Measurements from ENCODE around the gene KCNAB2. TPM values are rescaled to one million over a fixed set of nuclear protein-coding genes. Genes with fewer than 3 reads are reported as not detected.

KCNAB2 gene
- total RNA-seq, 3 donors from 2014 or later = 6.9 to 19.8 (median 9.8) TPM

- Histone ChIP-seq H3K9me3 (no peaks in the 10 kb centered on the region), H3K36me3 (no peaks in the 10 kb centered on the region), H3K4me3 (no peak overlapping the region), H3K27ac (no peak overlapping the region), H3K27me3 (no peaks in the 10 kb centered on the region), H3K4me1 (no peaks in the 10 kb centered on the region)
- no peak for DNase-seq (ENCODE audit: low spot score in 2 of 2)
- TF ChIP-seq CTCF (IDR thresholded peaks at IDR 0.05) = no peak
- no peak for TF ChIP-seq POLR2AphosphoS5 (IDR thresholded peaks at IDR 0.05)
- no peak for TF ChIP-seq POLR2A (IDR thresholded peaks at IDR 0.05)
- intact Hi-C loops (cut with DNase I; ENCODE audit: low total_unique reads) = no loop called here
These were observed 7.1 kb upstream of the KCNAB2 start for GRCh38 chr1:6038603-6039002.

DNA sequence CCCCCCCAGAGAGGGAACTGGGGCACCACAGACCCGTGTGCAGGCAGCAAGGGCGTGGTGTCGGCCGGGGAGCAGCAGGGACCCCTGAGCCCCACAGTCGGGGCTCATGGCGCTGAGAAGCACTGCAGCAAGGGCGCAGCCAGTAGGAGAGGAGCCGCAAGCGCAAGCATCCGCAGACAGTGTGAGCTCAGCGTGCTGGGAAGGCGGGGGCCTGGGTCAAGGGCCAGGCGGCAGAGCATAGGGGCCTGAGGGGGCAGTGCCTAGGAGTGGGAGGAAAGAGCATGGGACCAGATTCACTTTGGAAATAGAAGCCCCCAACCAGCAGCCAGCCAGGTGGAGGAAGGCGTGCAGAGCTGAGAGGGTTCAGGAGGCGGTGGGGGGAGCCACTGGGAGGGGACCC lies 6.7 kb upstream of the KCNAB2 start:
- no peak for DNase-seq (ENCODE audit: low spot score in 2 of 2)
- H3K36me3 ChIP-seq = no peaks in the 10 kb centered on the region
- intact Hi-C loops (cut with DNase I; ENCODE audit: low total_unique reads) = no loop called here
- H3K9me3 ChIP-seq = no peaks in the 10 kb centered on the region
- no peak for TF ChIP-seq CTCF (IDR thresholded peaks at IDR 0.05)
- TF ChIP-seq POLR2AphosphoS5 (IDR thresholded peaks at IDR 0.05) = no peak
- no peak for TF ChIP-seq POLR2A (IDR thresholded peaks at IDR 0.05)
- no peak overlapping the region for H3K27ac ChIP-seq
- H3K4me1 ChIP-seq = no peaks in the 10 kb centered on the region
- no peak overlapping the region for H3K4me3 ChIP-seq
- no peaks in the 10 kb centered on the region for H3K27me3 ChIP-seq

DNA sequence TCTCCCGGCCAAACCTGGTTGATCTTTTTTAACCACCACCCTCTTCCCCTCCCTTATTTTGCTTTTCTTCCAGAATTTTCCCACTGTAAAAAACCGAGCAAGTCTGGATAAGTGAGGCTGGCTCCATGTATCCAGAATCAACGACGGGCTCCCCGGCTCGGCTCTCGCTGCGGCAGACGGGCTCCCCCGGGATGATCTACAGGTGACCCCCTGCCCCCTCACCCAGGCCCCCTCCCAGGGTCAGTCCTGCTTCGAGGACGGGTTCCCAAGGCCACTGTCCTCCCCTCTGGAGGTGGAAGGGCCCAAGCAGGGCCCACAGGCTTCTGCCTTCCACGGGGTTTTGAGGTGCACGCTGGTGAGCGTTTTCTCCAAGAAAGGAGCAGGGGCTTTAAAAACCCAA lies 5.2 kb upstream of the KCNAB2 start:
- H3K36me3 ChIP-seq = no peaks in the 10 kb centered on the region
- H3K4me3 ChIP-seq = no peak overlapping the region
- TF ChIP-seq CTCF (IDR thresholded peaks at IDR 0.05) = no peak
- TF ChIP-seq POLR2A (IDR thresholded peaks at IDR 0.05) = no peak
- TF ChIP-seq POLR2AphosphoS5 (IDR thresholded peaks at IDR 0.05) = no peak
- intact Hi-C loops (cut with DNase I; ENCODE audit: low total_unique reads) = loop anchor here (5.0 kb wide), 1 partner anchor 1122 kb away; no protein-coding TSS in a partner anchor
- H3K27me3 ChIP-seq = no peaks in the 10 kb centered on the region
- H3K27ac ChIP-seq = no peak overlapping the region
- H3K9me3 ChIP-seq = no peaks in the 10 kb centered on the region
- DNase-seq (ENCODE audit: low spot score in 2 of 2) = no peak
- no peaks in the 10 kb centered on the region for H3K4me1 ChIP-seq

DNA sequence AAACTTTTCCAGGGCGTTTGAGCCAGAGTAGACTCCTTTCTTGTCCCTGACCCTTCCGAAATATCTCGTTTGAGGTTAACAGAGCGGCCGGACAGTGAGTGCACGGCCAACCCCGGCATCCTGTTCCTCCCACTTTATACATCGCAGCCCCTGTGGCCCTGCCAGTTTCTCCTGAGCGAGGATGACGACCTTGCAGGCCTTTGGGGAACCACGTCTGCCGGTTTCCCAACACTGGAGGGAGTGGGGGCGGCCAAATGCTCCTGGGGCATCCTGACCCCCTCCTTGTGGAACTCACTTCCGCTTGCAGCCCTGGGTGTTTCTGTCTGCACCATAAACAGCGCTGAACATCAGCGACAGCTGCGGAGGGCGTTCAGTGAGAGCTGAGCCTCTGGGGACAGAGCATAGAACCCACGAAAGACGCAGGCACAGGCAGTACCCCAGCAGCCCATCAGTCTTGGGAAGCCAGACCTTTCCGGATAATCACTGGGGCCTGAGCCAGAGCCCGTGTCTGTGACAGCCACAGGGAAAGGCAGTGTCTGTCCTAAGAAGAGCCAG lies 4.8 kb upstream of the KCNAB2 start:
- Histone ChIP-seq H3K27me3 (no peaks in the 10 kb centered on the region), H3K4me3 (no peak overlapping the region), H3K9me3 (no peaks in the 10 kb centered on the region), H3K27ac (no peak overlapping the region), H3K4me1 (no peaks in the 10 kb centered on the region), H3K36me3 (no peaks in the 10 kb centered on the region)
- intact Hi-C loops (cut with DNase I; ENCODE audit: low total_unique reads) = loop anchor here (5.0 kb wide), 1 partner anchor 1121 kb away; no protein-coding TSS in a partner anchor
- no peak for TF ChIP-seq POLR2A (IDR thresholded peaks at IDR 0.05)
- TF ChIP-seq CTCF (IDR thresholded peaks at IDR 0.05) = no peak
- TF ChIP-seq POLR2AphosphoS5 (IDR thresholded peaks at IDR 0.05) = no peak
- DNase-seq (ENCODE audit: low spot score in 2 of 2) = no peak

DNA sequence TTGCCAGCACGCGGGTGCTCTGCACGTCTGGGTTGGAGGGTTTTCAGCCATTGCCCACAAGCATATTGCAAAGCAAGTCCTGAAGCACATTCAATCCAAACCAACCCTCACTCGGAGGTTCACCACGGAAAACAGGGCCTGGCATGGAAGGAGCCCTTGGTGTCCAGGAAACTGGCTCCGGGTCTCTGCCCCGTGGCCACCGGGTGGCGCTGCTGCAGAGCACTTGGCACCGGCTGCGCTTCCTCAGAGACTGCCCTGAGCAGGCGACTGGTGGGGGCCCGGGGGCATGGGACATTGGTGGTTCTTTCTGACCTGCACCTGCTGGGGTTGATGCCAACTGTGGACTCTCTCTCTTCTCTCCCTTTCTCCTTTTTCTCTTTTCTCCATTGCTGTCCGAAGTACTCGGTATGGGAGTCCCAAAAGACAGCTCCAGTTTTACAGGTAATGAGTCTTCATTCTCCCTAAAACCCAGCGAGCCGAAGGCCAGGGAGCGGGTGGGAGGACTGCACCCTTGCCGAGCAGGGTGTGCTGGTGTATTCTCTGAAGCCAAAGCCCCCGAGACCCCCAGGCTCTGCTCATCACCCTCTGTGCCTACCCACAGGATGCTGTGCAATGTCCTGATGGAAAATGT lies 4.1 kb upstream of the KCNAB2 start:
- no peaks in the 10 kb centered on the region for H3K27me3 ChIP-seq
- H3K9me3 ChIP-seq = no peaks in the 10 kb centered on the region
- H3K4me1 ChIP-seq = no peaks in the 10 kb centered on the region
- no peak overlapping the region for H3K4me3 ChIP-seq
- TF ChIP-seq CTCF (IDR thresholded peaks at IDR 0.05) (no peak), POLR2A (IDR thresholded peaks at IDR 0.05) (no peak), POLR2AphosphoS5 (IDR thresholded peaks at IDR 0.05) (no peak)
- no peaks in the 10 kb centered on the region for H3K36me3 ChIP-seq
- no peak for DNase-seq (ENCODE audit: low spot score in 2 of 2)
- intact Hi-C loops (cut with DNase I; ENCODE audit: low total_unique reads) = loop anchor here (5.0 kb wide), 1 partner anchor 1121 kb away; no protein-coding TSS in a partner anchor
- no peak overlapping the region for H3K27ac ChIP-seq

Measured in breast epithelium (tissue), 4 donors.